ENCODE measurements around the gene HNRNPAB.
"Not testable (repeated sequence)": the region's sequence is repeated elsewhere in the genome, so short reads cannot be mapped to it uniquely, and the experiment has no call there.

The HNRNPAB gene

GRCh38 chr5:178249191-178249989, 45.1 kb downstream of the HNRNPAB start:
- peaks cover 0 to 15% (median 0%) of the 10 kb centered on the region in 5 donors for H3K4me1 ChIP-seq (ENCODE audit: control insufficient read depth in 5 of 5, insufficient read depth in 5 of 5, low read length in 5 of 5)
- no peak overlapping the region for H3K4me3 ChIP-seq (ENCODE audit: low read depth in 1 of 5, low read length in 5 of 5)
- H3K27ac ChIP-seq (ENCODE audit: low read depth, low read length), result no peak overlapping the region
- H3K9me3 ChIP-seq (ENCODE audit: control insufficient read depth in 5 of 5, low read length in 5 of 5), result no peaks in the 10 kb centered on the region
- no peak overlapping the region for H3K9ac ChIP-seq (ENCODE audit: low read length in 5 of 5)
- H3K27me3 ChIP-seq (ENCODE audit: control insufficient read depth in 5 of 5, insufficient read depth in 4 of 5, low read length in 5 of 5), result no peaks in the 10 kb centered on the region
- no peaks in the 10 kb centered on the region for H3K36me3 ChIP-seq (ENCODE audit: control insufficient read depth in 5 of 5, insufficient read depth in 5 of 5, low read length in 5 of 5)

DNA sequence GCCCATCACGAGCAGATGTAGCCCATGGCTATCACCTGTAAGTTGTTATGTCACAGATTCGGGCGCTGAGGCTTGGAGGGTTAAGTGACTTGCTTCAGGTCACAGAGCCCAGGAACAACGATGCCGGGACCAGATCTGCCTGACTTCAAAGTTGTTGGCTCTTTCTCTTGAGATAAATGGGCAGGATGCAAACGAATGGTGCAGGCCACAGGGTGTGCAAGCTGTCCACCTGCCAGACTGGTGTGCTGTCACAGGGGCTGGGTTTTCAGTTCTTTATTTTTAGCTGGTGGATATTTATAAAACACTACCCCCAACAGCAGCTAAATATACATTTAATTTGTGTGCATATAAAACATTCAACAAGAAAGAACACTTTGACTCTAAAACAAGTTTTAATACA, 45.9 kb downstream of the HNRNPAB start:
- no peak overlapping the region for H3K9ac ChIP-seq (ENCODE audit: low read length in 5 of 5)
- no peak overlapping the region for H3K27ac ChIP-seq (ENCODE audit: low read depth, low read length)

GRCh38 chr5:178252258-178252657, 47.9 kb downstream of the HNRNPAB start:
- H3K9me3 ChIP-seq (ENCODE audit: control insufficient read depth in 5 of 5, low read length in 5 of 5), result no peaks in the 10 kb centered on the region
- peaks cover 0 to 4% (median 0%) of the 10 kb centered on the region in 5 donors for H3K27me3 ChIP-seq (ENCODE audit: control insufficient read depth in 5 of 5, insufficient read depth in 4 of 5, low read length in 5 of 5)
- H3K4me3 ChIP-seq (ENCODE audit: low read depth in 1 of 5, low read length in 5 of 5), result no peak overlapping the region
- H3K4me1 ChIP-seq (ENCODE audit: control insufficient read depth in 5 of 5, insufficient read depth in 5 of 5, low read length in 5 of 5), result peaks cover 0 to 15% (median 0%) of the 10 kb centered on the region in 5 donors
- H3K9ac ChIP-seq (ENCODE audit: low read length in 5 of 5), result no peak overlapping the region
- no peak overlapping the region for H3K27ac ChIP-seq (ENCODE audit: low read depth, low read length)
- H3K36me3 ChIP-seq (ENCODE audit: control insufficient read depth in 5 of 5, insufficient read depth in 5 of 5, low read length in 5 of 5), result no peaks in the 10 kb centered on the region

More for the DNA sequence above, 45.9 kb downstream of the HNRNPAB start:
- Histone ChIP-seq H3K4me3 (ENCODE audit: low read depth in 1 of 5, low read length in 5 of 5) (no peak overlapping the region), H3K36me3 (ENCODE audit: control insufficient read depth in 5 of 5, insufficient read depth in 5 of 5, low read length in 5 of 5) (no peaks in the 10 kb centered on the region), H3K4me1 (ENCODE audit: control insufficient read depth in 5 of 5, insufficient read depth in 5 of 5, low read length in 5 of 5) (peaks cover 0 to 15% (median 0%) of the 10 kb centered on the region in 5 donors), H3K27me3 (ENCODE audit: control insufficient read depth in 5 of 5, insufficient read depth in 4 of 5, low read length in 5 of 5) (peaks cover 0 to 2% (median 0%) of the 10 kb centered on the region in 5 donors), H3K9me3 (ENCODE audit: control insufficient read depth in 5 of 5, low read length in 5 of 5) (no peaks in the 10 kb centered on the region)

GRCh38 chr5:178253632-178254031, 49.3 kb downstream of the HNRNPAB start:
- not testable (repeated sequence) for H3K9ac ChIP-seq (ENCODE audit: low read length in 5 of 5); H3K9me3 ChIP-seq (ENCODE audit: control insufficient read depth in 5 of 5, low read length in 5 of 5); H3K36me3 ChIP-seq (ENCODE audit: control insufficient read depth in 5 of 5, insufficient read depth in 5 of 5, low read length in 5 of 5); H3K27ac ChIP-seq (ENCODE audit: low read depth, low read length); H3K27me3 ChIP-seq (ENCODE audit: control insufficient read depth in 5 of 5, insufficient read depth in 4 of 5, low read length in 5 of 5); H3K4me3 ChIP-seq (ENCODE audit: low read depth in 1 of 5, low read length in 5 of 5)
- H3K4me1 ChIP-seq (ENCODE audit: control insufficient read depth in 5 of 5, insufficient read depth in 5 of 5, low read length in 5 of 5), result peaks cover 0 to 12% (median 0%) of the 10 kb centered on the region in 5 donors

- Histone ChIP-seq H3K27ac (ENCODE audit: low read depth, low read length) (no peak overlapping the region), H3K9me3 (ENCODE audit: control insufficient read depth in 5 of 5, low read length in 5 of 5) (no peaks in the 10 kb centered on the region), H3K36me3 (ENCODE audit: control insufficient read depth in 5 of 5, insufficient read depth in 5 of 5, low read length in 5 of 5) (no peaks in the 10 kb centered on the region), H3K27me3 (ENCODE audit: control insufficient read depth in 5 of 5, insufficient read depth in 4 of 5, low read length in 5 of 5) (peaks cover 0 to 7% (median 0%) of the 10 kb centered on the region in 5 donors), H3K4me1 (ENCODE audit: control insufficient read depth in 5 of 5, insufficient read depth in 5 of 5, low read length in 5 of 5) (no peaks in the 10 kb centered on the region), H3K9ac (ENCODE audit: low read length in 5 of 5) (no peak overlapping the region), H3K4me3 (ENCODE audit: low read depth in 1 of 5, low read length in 5 of 5) (no peak overlapping the region)
Measured at GRCh38 chr5:178256746-178257145, 52.4 kb downstream of the HNRNPAB start.

- Histone ChIP-seq H3K27ac (ENCODE audit: low read depth, low read length) (no peak overlapping the region), H3K4me1 (ENCODE audit: control insufficient read depth in 5 of 5, insufficient read depth in 5 of 5, low read length in 5 of 5) (no peaks in the 10 kb centered on the region), H3K36me3 (ENCODE audit: control insufficient read depth in 5 of 5, insufficient read depth in 5 of 5, low read length in 5 of 5) (no peaks in the 10 kb centered on the region)
Measured at GRCh38 chr5:178257650-178258049, 53.3 kb downstream of the HNRNPAB start.

DNA sequence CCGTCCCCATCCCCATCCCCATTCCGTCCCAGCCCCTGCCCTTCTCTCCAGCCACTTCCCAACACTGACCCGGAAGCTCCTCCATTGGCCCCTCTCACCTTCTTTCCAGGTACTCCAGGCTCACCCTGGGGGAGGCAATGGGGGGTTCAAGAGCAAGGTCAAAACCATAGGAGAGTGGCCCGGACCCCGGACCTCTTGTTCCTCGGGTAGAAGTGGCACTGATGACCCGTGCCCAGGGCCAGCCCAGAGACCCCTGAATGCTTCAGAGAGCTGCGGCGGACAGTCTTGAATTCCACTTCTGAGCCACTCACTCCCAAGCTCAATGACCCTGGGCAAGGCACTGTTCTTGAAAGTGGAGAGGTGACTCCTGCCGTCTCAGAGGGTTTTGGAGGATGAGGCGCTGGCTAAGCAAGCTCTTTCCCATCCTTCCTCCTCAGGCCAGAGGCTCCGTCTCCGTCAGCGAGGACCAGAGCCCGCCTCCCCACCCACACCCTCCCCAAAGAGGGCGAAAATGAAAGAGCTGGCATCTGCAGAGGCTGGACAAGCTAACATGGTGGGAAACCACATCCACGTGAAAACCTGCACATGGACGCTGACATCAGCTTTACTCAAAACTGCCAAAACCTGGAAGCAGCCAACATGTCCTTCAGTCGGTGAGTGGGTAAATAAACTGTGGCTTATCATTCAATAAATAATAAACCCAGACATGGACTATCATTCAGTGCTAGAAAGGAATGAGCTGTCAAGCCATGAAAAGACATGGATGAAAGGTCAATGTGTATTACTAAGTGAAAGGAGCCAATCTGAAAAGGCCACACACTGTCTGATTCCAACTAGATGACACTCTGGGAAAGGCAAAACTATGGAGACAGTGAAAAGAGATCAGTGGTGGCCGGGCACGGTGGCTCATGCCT, 55.5 kb downstream of the HNRNPAB start:
- Histone ChIP-seq H3K27me3 (ENCODE audit: control insufficient read depth in 5 of 5, insufficient read depth in 4 of 5, low read length in 5 of 5) (peaks cover 0 to 7% (median 0%) of the 10 kb centered on the region in 5 donors), H3K4me3 (ENCODE audit: low read depth in 1 of 5, low read length in 5 of 5) (no peak overlapping the region), H3K9ac (ENCODE audit: low read length in 5 of 5) (no peak overlapping the region), H3K9me3 (ENCODE audit: control insufficient read depth in 5 of 5, low read length in 5 of 5) (no peaks in the 10 kb centered on the region), H3K36me3 (ENCODE audit: control insufficient read depth in 5 of 5, insufficient read depth in 5 of 5, low read length in 5 of 5) (no peaks in the 10 kb centered on the region), H3K27ac (ENCODE audit: low read depth, low read length) (no peak overlapping the region), H3K4me1 (ENCODE audit: control insufficient read depth in 5 of 5, insufficient read depth in 5 of 5, low read length in 5 of 5) (no peaks in the 10 kb centered on the region)

More at GRCh38 chr5:178257650-178258049, 53.3 kb downstream of the HNRNPAB start:
- Histone ChIP-seq H3K4me3 (ENCODE audit: low read depth in 1 of 5, low read length in 5 of 5) (no peak overlapping the region), H3K9me3 (ENCODE audit: control insufficient read depth in 5 of 5, low read length in 5 of 5) (no peaks in the 10 kb centered on the region), H3K9ac (ENCODE audit: low read length in 5 of 5) (no peak overlapping the region), H3K27me3 (ENCODE audit: control insufficient read depth in 5 of 5, insufficient read depth in 4 of 5, low read length in 5 of 5) (peaks cover 0 to 7% (median 0%) of the 10 kb centered on the region in 5 donors)
